ENCODE data around the gene TDRD1. TPM values are rescaled to one million over a fixed set of nuclear protein-coding genes. Genes with fewer than 3 reads are reported as not detected.

TDRD1 gene
- total and polyA plus RNA-seq, 9 of the 15 experiments (the other 6 are each of a cell fraction or from before 2014, with no cell fraction given) = not detected

DNA sequence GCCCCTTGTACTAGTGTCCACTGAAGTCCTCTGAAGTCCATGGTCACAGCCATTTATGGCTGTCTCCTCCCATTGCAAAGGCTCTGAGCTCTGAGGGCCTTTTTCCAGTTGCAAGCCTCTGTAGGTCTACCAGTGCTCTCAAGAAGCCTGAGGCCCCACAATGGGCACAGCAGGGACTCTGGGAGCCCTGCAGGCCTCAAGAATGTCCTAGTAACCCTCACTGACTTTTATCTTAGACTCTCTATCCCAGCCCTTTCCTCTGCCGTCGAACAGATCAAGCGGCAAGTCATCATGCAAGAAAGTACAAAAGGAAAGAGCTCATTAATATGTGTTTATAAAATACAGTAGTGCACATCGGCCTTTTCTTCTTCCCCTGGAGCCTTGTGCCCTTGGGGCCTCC lies 83.3 kb downstream of the TDRD1 start (continued):
- TF ChIP-seq HNRNPL (IDR thresholded peaks at IDR 0.05; ENCODE audit: low read depth, low read length) (no peak), TCFL5 (CRISPR knock-in tag; conservative IDR thresholded peaks at IDR 0.05) (no peak), CHD2 (IDR thresholded peaks at IDR 0.05; ENCODE audit: low read depth, low read length) (no peak), SMARCE1 (IDR thresholded peaks at IDR 0.05) (no peak)

GRCh38 chr10:114265392-114266053 lies 86.4 kb downstream of the TDRD1 start:
- Histone ChIP-seq H3K9me3 (replicated peaks; ENCODE audit: control insufficient read depth, insufficient read depth, low read depth, low read length) (no peaks in the 10 kb centered on the region), H3K36me3 (ENCODE audit: control insufficient read depth, insufficient read depth, low read length) (no peaks in the 10 kb centered on the region), H3K4me1 (replicated peaks in 1 of 2; ENCODE audit: control insufficient read depth in 2 of 2, insufficient read depth in 2 of 2, low read length in 2 of 2) (no peaks in the 10 kb centered on the region; a peak in 1 of 5 replicates), H3K9me1 (ENCODE audit: control insufficient read depth, insufficient read depth, low read length) (no peaks in the 10 kb centered on the region), H3K27me3 (ENCODE audit: control insufficient read depth in 2 of 2, insufficient read depth in 2 of 2, low read length in 2 of 2) (no peaks in the 10 kb centered on the region), H3K79me2 (ENCODE audit: control insufficient read depth, insufficient read depth, low read length) (no peaks in the 10 kb centered on the region), H4K20me1 (replicated peaks; ENCODE audit: control insufficient read depth, insufficient read depth, low read length) (no peaks in the 10 kb centered on the region), H3K4me3 (no peak overlapping the region), H2AFZ (ENCODE audit: low read depth, low read length) (no peak overlapping the region), H3K9ac (ENCODE audit: insufficient read depth in 1 of 2, low read depth in 2 of 2, low read length in 2 of 2) (no peak overlapping the region), H3K27ac (ENCODE audit: extremely low read depth, low read depth, low read length) (no peak overlapping the region), H3K4me2 (ENCODE audit: insufficient read depth, low read length) (no peak overlapping the region)
- in situ Hi-C loops (cut with MboI) (no loop called here), intact Hi-C loops (cut with micrococcal nuclease) (no loop called here)
- ChIA-PET CTCF (ENCODE audit: low intra/inter-chr PET ratio) (no interaction called here), POLR2A (no interaction called here)
- TF ChIP-seq DIDO1 (tag; IDR thresholded peaks at IDR 0.05; ENCODE audit: low read depth) = no peak
- no peak for TF ChIP-seq ETV6 (IDR thresholded peaks at IDR 0.05; ENCODE audit: borderline replicate concordance in 1 of 2, low read depth in 2 of 2, low read length in 1 of 2)
- TF ChIP-seq ETV6 (CRISPR knock-in tag; IDR thresholded peaks at IDR 0.05; ENCODE audit: borderline replicate concordance) = no peak
- no peak for TF ChIP-seq HDGF (IDR thresholded peaks at IDR 0.05)
- TF ChIP-seq SIN3A (IDR thresholded peaks at IDR 0.05; ENCODE audit: borderline replicate concordance in 2 of 2, control insufficient read depth in 1 of 2, low read depth in 2 of 2, low read length in 2 of 2) = no peak
- TF ChIP-seq EP300 (IDR thresholded peaks at IDR 0.05; ENCODE audit: low read length) = no peak
- no peak for TF ChIP-seq MBD2 (IDR thresholded peaks at IDR 0.05; ENCODE audit: borderline replicate concordance, low read depth)
- no peak for TF ChIP-seq E2F1 (CRISPR knock-in tag; IDR thresholded peaks at IDR 0.05)
- no peak for TF ChIP-seq PML (IDR thresholded peaks at IDR 0.05; ENCODE audit: low read length)
- TF ChIP-seq, protein P1, sequence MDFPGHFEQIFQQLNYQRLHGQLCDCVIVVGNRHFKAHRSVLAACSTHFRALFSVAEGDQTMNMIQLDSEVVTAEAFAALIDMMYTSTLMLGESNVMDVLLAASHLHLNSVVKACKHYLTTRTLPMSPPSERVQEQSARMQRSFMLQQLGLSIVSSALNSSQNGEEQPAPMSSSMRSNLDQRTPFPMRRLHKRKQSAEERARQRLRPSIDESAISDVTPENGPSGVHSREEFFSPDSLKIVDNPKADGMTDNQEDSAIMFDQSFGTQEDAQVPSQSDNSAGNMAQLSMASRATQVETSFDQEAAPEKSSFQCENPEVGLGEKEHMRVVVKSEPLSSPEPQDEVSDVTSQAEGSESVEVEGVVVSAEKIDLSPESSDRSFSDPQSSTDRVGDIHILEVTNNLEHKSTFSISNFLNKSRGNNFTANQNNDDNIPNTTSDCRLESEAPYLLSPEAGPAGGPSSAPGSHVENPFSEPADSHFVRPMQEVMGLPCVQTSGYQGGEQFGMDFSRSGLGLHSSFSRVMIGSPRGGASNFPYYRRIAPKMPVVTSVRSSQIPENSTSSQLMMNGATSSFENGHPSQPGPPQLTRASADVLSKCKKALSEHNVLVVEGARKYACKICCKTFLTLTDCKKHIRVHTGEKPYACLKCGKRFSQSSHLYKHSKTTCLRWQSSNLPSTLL (IDR thresholded peaks at IDR 0.05) = no peak
- TF ChIP-seq NFE2 (IDR thresholded peaks at IDR 0.05; ENCODE audit: low read depth) = no peak
- FAIRE-seq = no peak
- no peak for ATAC-seq
- BruUV-seq (replicated peaks) = no TSS peak
- WGBS (ENCODE audit: insufficient coverage, low coverage, missing lambda C conversion rate) = 2% methylated on average over 4 of the region's 6 CpGs
- DNase-seq (ENCODE audit: extremely low read depth in 1 of 4, low spot score in 3 of 4) = no peak
